HepG2 (cell line): ENCODE results near the gene C2orf49. TPM values are rescaled to one million over a fixed set of nuclear protein-coding genes. Genes with fewer than 3 reads are reported as not detected.

ENCODE experiments used
- ARID4A ChIP-seq: sonication (generic); formaldehyde crosslinking; IDR thresholded peaks from 2 replicates; pipeline ENCODE4 v1.5.0; 2020; ENCODE audit warnings: mild to moderate bottlenecking, missing genetic modification reagents, borderline replicate concordance
- MAFF ChIP-seq: IDR thresholded peaks from 2 replicates; pipeline ENCODE4 v1.6.1; 2011; ENCODE audit warnings: low read depth, low read length, improper control_type of control experiment
- MBNL3 ChIP-seq: fragments of 250-450 bp; sonication (Bioruptor Pico); conservative IDR thresholded peaks from 2 replicates; pipeline ENCODE4 v1.8.0; 2022; ENCODE audit warnings: mild to moderate bottlenecking, inconsistent platforms
- PCBP1 ChIP-seq: fragments of 200-400 bp; formaldehyde crosslinking; IDR thresholded peaks from 2 replicates; pipeline ENCODE4 v1.6.1; 2017; ENCODE audit warnings: mild to moderate bottlenecking, low read depth, low read length, borderline replicate concordance
- PHF21A ChIP-seq: sonication (generic); formaldehyde crosslinking; IDR thresholded peaks from 2 replicates; pipeline ENCODE4 v1.5.0; 2020; ENCODE audit warnings: mild to moderate bottlenecking, missing genetic modification reagents
- PHF8 ChIP-seq: sonication (generic); formaldehyde crosslinking; IDR thresholded peaks from 2 replicates; pipeline ENCODE4 v1.5.0; 2020; ENCODE audit warnings: missing genetic modification reagents
- SUZ12 ChIP-seq: fragments of 150-350 bp; IDR thresholded peaks from 2 replicates; pipeline ENCODE4 v1.6.1; 2014; ENCODE audit warnings: low read depth, low read length
- XRCC5 ChIP-seq: fragments of 200-400 bp; formaldehyde crosslinking; optimal IDR thresholded peaks from 2 replicates; pipeline ENCODE3; 2017; ENCODE audit warnings: mild to moderate bottlenecking, low read length
- ZNF142 ChIP-seq: sonication (generic); formaldehyde crosslinking; IDR thresholded peaks from 2 replicates; pipeline ENCODE4 v1.4.0; 2020; ENCODE audit warnings: missing genetic modification reagents
- ZNF441 ChIP-seq: sonication (generic); formaldehyde crosslinking; IDR thresholded peaks from 2 replicates; pipeline ENCODE4 v1.7.0; 2021; ENCODE audit warnings: missing genetic modification reagents, borderline replicate concordance
- ZNF451 ChIP-seq: sonication (generic); formaldehyde crosslinking; IDR thresholded peaks from 2 replicates; pipeline ENCODE4 v1.5.0; 2020; ENCODE audit warnings: mild to moderate bottlenecking, missing genetic modification reagents
- ZNF546 ChIP-seq: sonication (generic); formaldehyde crosslinking; conservative IDR thresholded peaks from 2 replicates; pipeline ENCODE4 v1.8.1; 2023; ENCODE audit warnings: mild to moderate bottlenecking, missing genetic modification reagents
- ZNF644 ChIP-seq: IDR thresholded peaks from 2 replicates; pipeline ENCODE4 v1.6.1; 2016; ENCODE audit warnings: low read depth
- ZNF691 ChIP-seq: sonication (generic); formaldehyde crosslinking; IDR thresholded peaks from 2 replicates; pipeline ENCODE4 v1.4.0; 2020; ENCODE audit warnings: missing genetic modification reagents, low read depth, mild to moderate bottlenecking, borderline replicate concordance
- ZNF7 ChIP-seq: IDR thresholded peaks from 2 replicates; pipeline ENCODE4 v1.6.1; 2016; ENCODE audit warnings: missing biosample characterization, missing genetic modification reagents
- ZNF839 ChIP-seq: sonication (generic); formaldehyde crosslinking; IDR thresholded peaks from 2 replicates; pipeline ENCODE4 v1.4.0; 2020; ENCODE audit warnings: missing genetic modification reagents, mild to moderate bottlenecking, borderline replicate concordance
- polyA plus RNA-seq, 8 experiments: library from polyadenylated mRNA; depleted of rRNA in 3 of 8; stranded (reverse) in 7 of 8; unstranded in 1 of 8; fragments of >200 nt; fragmentation: Illumina TruSeq in 4 of 8; extraction: Trizol in 4 of 8; gene quantifications; 2 replicates each; pipeline versions ENCODE4 v1.2.1 to v1.2.3, GENCODE V29; 2011 to 2016; ENCODE audit warnings: low read depth in 4 of 8, missing spikeins in 1 of 8, mixed read lengths in 1 of 8; ENCODE audit not compliant: insufficient read depth in 1 of 8
- total RNA-seq, 5 experiments: library from RNA; depleted of rRNA; stranded (reverse); fragments of >200 nt; fragmentation: Illumina TruSeq; extraction: Trizol; gene quantifications; 2 replicates each; pipeline ENCODE4 v1.2.3, GENCODE V29; 2016; ENCODE audit warnings: low read depth in 1 of 5

Gene C2orf49
- total and polyA plus RNA-seq, 2 of the 13 experiments (the other 11 are each of a cell fraction or from before 2014, with no cell fraction given) = 24.7 to 28.8 TPM

DNA sequence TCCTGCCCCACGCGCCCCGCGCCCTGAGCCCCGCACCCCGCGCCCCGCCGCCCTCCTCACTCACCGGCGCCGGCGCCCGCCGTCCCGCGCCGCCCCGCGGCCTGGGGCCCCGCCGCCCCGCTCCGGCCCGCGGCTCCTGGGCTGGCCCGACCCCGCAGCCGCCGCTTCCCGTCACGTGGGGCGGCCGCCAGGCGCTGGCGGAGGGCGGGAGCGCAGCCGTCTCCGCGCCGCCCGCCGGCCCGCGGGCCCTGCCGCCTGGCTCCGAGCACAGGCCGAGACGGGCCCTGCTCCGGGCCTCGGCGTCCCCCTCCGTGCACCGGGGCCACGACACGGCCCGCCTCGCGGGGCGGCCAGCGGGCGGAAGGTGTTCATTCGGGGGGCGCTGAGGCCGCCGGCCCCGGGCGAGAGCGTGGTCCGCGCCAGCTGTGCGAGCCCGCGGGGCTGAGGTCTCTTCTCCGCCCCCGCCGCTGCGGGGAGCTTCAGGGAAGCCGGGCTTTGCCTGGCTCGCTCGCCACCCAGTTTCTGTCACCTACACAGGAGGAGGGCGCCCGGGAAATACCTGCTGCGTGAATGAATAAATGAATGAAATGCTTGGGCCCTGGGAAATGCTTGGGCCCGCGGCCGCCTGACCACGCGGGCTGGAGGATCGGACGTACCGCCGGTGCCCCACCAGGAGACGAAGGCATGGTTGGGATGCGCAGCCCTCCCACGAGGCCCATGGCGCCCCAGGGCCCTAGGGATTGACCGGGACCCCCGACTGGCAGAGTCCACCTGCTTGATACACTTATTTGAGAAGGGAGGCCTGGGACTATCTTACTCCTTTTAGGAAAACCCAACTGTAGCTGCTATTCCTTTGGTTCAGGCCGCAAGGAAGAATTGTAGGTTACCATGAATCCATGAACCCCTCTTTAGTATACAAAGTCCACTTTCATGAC, 7.5 kb upstream of the C2orf49 start, which contains the start of gene TGFBRAP1 (continued):
- TF ChIP-seq ZNF691 (CRISPR knock-in tag) (peak; percentile 73), ZNF839 (CRISPR knock-in tag) (no peak), ZNF644 (CRISPR knock-in tag) (peak; percentile 44; the same call in 1 of the 2 replicates), PHF8 (CRISPR knock-in tag) (peak; percentile 89), ZNF142 (CRISPR knock-in tag) (peak; percentile 79), ZNF546 (CRISPR knock-in tag) (peak; percentile 55; the same call in 1 of the 2 replicates), SUZ12 (no peak), MAFF (no peak), XRCC5 (peak; percentile 61), PHF21A (CRISPR knock-in tag) (peak; percentile 17; the same call in 1 of the 2 replicates), ARID4A (peak; percentile 78), ZNF441 (CRISPR knock-in tag) (no peak), PCBP1 (no peak), ZNF7 (CRISPR knock-in tag) (no peak), ZNF451 (CRISPR knock-in tag) (no peak), MBNL3 (CRISPR knock-in tag) (no peak)
